HepG2 (cell line): ENCODE results near the gene CFAP99. TPM values are rescaled to one million over a fixed set of nuclear protein-coding genes. Genes with fewer than 3 reads are reported as not detected.

Experiments used
- BCL6 ChIP-seq: IDR thresholded peaks from 2 replicates; pipeline ENCODE4 v1.6.1; 2016; ENCODE audit warnings: missing genetic modification reagents, missing compliant biosample characterization
- GABPA ChIP-seq, 2 experiments: IDR thresholded peaks; 2 replicates each; pipeline ENCODE4 v1.6.1; 2011 to 2016; ENCODE audit warnings: low read depth in 2 of 2, low read length in 1 of 2, missing biosample characterization in 1 of 2, missing genetic modification characterization in 1 of 2
- GTF2F1 ChIP-seq: fragments of 150-350 bp; IDR thresholded peaks from 2 replicates; pipeline ENCODE4 v1.6.1; 2014; ENCODE audit warnings: low read length
- HNRNPH1 ChIP-seq: fragments of 200-400 bp; formaldehyde crosslinking; optimal IDR thresholded peaks from 2 replicates; pipeline ENCODE3; 2017; ENCODE audit warnings: mild to moderate bottlenecking, low read depth, low read length
- HNRNPUL1 ChIP-seq: fragments of 200-400 bp; formaldehyde crosslinking; IDR thresholded peaks from 2 replicates; pipeline ENCODE4 v1.6.1; 2017; ENCODE audit warnings: low read depth, mild to moderate bottlenecking, low read length, moderate library complexity
- LCORL ChIP-seq, 2 experiments: fragments of 450-650 bp in 1 of 2; sonication (generic) in 1 of 2; formaldehyde crosslinking in 1 of 2; IDR thresholded peaks; 2 replicates each; pipeline versions ENCODE4 v1.5.0 to v1.6.1; 2017 to 2020; ENCODE audit warnings: antibody characterized with exemption in 1 of 2, missing genetic modification reagents in 1 of 2
- MAFK ChIP-seq, 2 experiments: IDR thresholded peaks in 1 of 2; conservative IDR thresholded peaks in 1 of 2; 2 replicates each; pipeline ENCODE4 v1.6.1; 2011; ENCODE audit warnings: improper control_type of control experiment in 2 of 2, low read length in 2 of 2
- MBD4 ChIP-seq: IDR thresholded peaks from 2 replicates; pipeline ENCODE4 v1.6.1; 2012; ENCODE audit warnings: low read length, inconsistent platforms, borderline replicate concordance
- NFIC ChIP-seq: IDR thresholded peaks from 2 replicates; pipeline ENCODE4 v1.6.1; 2012; ENCODE audit warnings: mild to moderate bottlenecking, low read length, inconsistent platforms
- PHF5A ChIP-seq: IDR thresholded peaks from one replicate; pipeline ENCODE4 v1.6.1; 2018; ENCODE audit warnings: low read depth, missing genetic modification reagents; ENCODE audit not compliant: unreplicated experiment
- ZBTB8A ChIP-seq: sonication (generic); formaldehyde crosslinking; IDR thresholded peaks from 2 replicates; pipeline ENCODE4 v1.4.0; 2020; ENCODE audit warnings: mild to moderate bottlenecking, low read depth, missing genetic modification reagents, borderline replicate concordance
- ZNF333 ChIP-seq: sonication (generic); formaldehyde crosslinking; IDR thresholded peaks from 2 replicates; pipeline ENCODE4 v1.4.0; 2020; ENCODE audit warnings: mild to moderate bottlenecking, missing genetic modification reagents, borderline replicate concordance
- ZNF367 ChIP-seq: sonication (generic); formaldehyde crosslinking; IDR thresholded peaks from 2 replicates; pipeline ENCODE4 v1.4.0; 2020; ENCODE audit warnings: missing genetic modification reagents, borderline replicate concordance
- ZNF460 ChIP-seq: sonication (generic); formaldehyde crosslinking; IDR thresholded peaks from 2 replicates; pipeline ENCODE4 v1.5.1; 2020; ENCODE audit warnings: missing genetic modification reagents, mild to moderate bottlenecking, borderline replicate concordance
- ZNF501 ChIP-seq: sonication (generic); formaldehyde crosslinking; IDR thresholded peaks from 2 replicates; pipeline ENCODE4 v1.5.1; 2020; ENCODE audit warnings: mild to moderate bottlenecking, moderate library complexity, missing genetic modification reagents
- ZNF652 ChIP-seq: IDR thresholded peaks from 2 replicates; pipeline ENCODE4 v1.6.1; 2016; ENCODE audit warnings: low read depth, borderline replicate concordance
- ZNF883 ChIP-seq: sonication (generic); formaldehyde crosslinking; IDR thresholded peaks from 2 replicates; pipeline ENCODE4 v1.5.1; 2020; ENCODE audit warnings: mild to moderate bottlenecking, missing genetic modification reagents; ENCODE audit errors: not compliant biosample characterization
- polyA plus RNA-seq, 8 experiments: library from polyadenylated mRNA; depleted of rRNA in 3 of 8; stranded (reverse) in 7 of 8; unstranded in 1 of 8; fragments of >200 nt; fragmentation: Illumina TruSeq in 4 of 8; extraction: Trizol in 4 of 8; gene quantifications; 2 replicates each; pipeline versions ENCODE4 v1.2.1 to v1.2.3, GENCODE V29; 2011 to 2016; ENCODE audit warnings: low read depth in 4 of 8, missing spikeins in 1 of 8, mixed read lengths in 1 of 8; ENCODE audit not compliant: insufficient read depth in 1 of 8
- total RNA-seq, 5 experiments: library from RNA; depleted of rRNA; stranded (reverse); fragments of >200 nt; fragmentation: Illumina TruSeq; extraction: Trizol; gene quantifications; 2 replicates each; pipeline ENCODE4 v1.2.3, GENCODE V29; 2016; ENCODE audit warnings: low read depth in 1 of 5
- TF ChIP-seq, protein P1 (sequence below): sonication (generic); formaldehyde crosslinking; IDR thresholded peaks from 2 replicates; pipeline ENCODE4 v1.4.0; 2020; ENCODE audit warnings: mild to moderate bottlenecking, missing genetic modification reagents
- TF ChIP-seq, protein P2 (sequence below): sonication (generic); formaldehyde crosslinking; IDR thresholded peaks from 2 replicates; pipeline ENCODE4 v1.5.0; 2020; ENCODE audit warnings: missing genetic modification reagents, mild to moderate bottlenecking, borderline replicate concordance
- TF ChIP-seq, protein P3 (sequence below): sonication (generic); formaldehyde crosslinking; IDR thresholded peaks from 2 replicates; pipeline ENCODE4 v1.5.0; 2020; ENCODE audit warnings: mild to moderate bottlenecking, missing genetic modification reagents, borderline replicate concordance
- TF ChIP-seq, protein P4 (sequence below): sonication (generic); formaldehyde crosslinking; IDR thresholded peaks from 2 replicates; pipeline ENCODE4 v1.8.0; 2022; ENCODE audit warnings: mild to moderate bottlenecking, missing genetic modification reagents, moderate library complexity
- TF ChIP-seq, protein P5 (sequence below): sonication (generic); formaldehyde crosslinking; IDR thresholded peaks from 2 replicates; pipeline ENCODE4 v1.4.0; 2020; ENCODE audit warnings: missing genetic modification reagents

Gene CFAP99
- total and polyA plus RNA-seq, 2 of the 13 experiments (the other 11 are each of a cell fraction or from before 2014, with no cell fraction given) = not detected

DNA sequence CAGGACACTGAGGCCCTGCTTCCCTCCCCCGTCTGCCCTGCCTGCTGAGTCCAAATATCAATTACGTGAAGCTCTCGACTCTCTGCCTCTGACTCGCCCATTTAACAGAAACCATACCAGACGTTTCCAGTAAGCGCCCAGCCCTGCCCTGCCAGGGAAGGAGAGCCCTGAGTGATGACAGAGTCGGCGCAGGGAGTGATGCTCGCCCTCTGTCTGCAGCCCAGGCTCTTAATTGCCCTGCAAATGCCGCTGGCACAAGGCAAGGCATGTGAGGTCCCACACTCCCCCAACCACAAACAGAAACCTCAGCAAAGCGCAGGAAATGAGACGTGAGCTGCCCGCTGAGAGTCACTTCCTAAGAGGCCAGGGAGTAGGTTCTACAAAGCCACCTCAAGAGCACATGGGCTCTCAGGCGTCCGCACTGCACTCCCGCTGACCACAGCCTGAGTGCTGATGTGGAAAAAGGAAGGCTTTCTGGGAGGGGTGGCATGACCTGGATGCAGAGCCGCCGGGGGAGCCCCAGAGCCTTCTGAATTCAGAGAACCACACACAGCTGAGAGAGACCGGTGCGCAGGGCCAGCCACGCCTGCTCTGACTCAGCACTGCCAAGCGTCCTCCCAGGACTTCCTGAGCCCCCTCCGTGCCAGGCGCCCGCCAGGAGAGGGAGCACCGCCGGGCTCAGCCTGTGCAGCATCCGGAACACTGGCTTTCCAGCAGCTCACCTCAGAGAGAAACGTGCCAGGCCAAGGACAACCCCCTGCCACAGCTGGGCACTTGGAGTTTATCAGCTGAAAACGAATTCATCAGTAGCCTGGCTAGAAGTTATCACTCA is 5.7 kb upstream of the CFAP99 start (continued):
- TF ChIP-seq, protein P1, sequence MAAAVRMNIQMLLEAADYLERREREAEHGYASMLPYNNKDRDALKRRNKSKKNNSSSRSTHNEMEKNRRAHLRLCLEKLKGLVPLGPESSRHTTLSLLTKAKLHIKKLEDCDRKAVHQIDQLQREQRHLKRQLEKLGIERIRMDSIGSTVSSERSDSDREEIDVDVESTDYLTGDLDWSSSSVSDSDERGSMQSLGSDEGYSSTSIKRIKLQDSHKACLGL = no peak
- TF ChIP-seq ZNF367 (CRISPR knock-in tag) (no peak), ZNF333 (CRISPR knock-in tag) (no peak), GTF2F1 (no peak), HNRNPH1 (no peak), ZNF501 (CRISPR knock-in tag) (no peak), LCORL (IDR thresholded peaks at IDR 0.05) (no peak), LCORL (CRISPR knock-in tag; IDR thresholded peaks at IDR 0.05) (no peak), ZNF883 (CRISPR knock-in tag) (no peak), MAFK (conservative IDR thresholded peaks at IDR 0.05 in 1 of 2, IDR thresholded peaks at IDR 0.05 in 1 of 2; ENCODE audit: low read length in 2 of 2) (0 out of 4 replicates have a peak, but pooled peaks of 1 of the 2 experiments have one; percentile 46), ZNF460 (no peak), ZBTB8A (no peak), NFIC (no peak), HNRNPUL1 (no peak), MBD4 (no peak), PHF5A (CRISPR knock-in tag) (no peak), GABPA (IDR thresholded peaks at IDR 0.05; ENCODE audit: low read depth, low read length) (no peak), GABPA (CRISPR knock-in tag; IDR thresholded peaks at IDR 0.05; ENCODE audit: low read depth) (0 out of 2 replicates have a peak, but pooled peaks have one; percentile 30), BCL6 (no peak), ZNF652 (no peak)
- TF ChIP-seq, protein P2, sequence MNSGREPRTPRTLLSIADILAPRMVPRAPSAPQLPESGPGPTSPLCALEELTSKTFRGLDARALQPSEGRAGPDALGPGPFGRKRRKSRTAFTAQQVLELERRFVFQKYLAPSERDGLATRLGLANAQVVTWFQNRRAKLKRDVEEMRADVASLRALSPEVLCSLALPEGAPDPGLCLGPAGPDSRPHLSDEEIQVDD (CRISPR knock-in tag) = no peak
- TF ChIP-seq, protein P3, sequence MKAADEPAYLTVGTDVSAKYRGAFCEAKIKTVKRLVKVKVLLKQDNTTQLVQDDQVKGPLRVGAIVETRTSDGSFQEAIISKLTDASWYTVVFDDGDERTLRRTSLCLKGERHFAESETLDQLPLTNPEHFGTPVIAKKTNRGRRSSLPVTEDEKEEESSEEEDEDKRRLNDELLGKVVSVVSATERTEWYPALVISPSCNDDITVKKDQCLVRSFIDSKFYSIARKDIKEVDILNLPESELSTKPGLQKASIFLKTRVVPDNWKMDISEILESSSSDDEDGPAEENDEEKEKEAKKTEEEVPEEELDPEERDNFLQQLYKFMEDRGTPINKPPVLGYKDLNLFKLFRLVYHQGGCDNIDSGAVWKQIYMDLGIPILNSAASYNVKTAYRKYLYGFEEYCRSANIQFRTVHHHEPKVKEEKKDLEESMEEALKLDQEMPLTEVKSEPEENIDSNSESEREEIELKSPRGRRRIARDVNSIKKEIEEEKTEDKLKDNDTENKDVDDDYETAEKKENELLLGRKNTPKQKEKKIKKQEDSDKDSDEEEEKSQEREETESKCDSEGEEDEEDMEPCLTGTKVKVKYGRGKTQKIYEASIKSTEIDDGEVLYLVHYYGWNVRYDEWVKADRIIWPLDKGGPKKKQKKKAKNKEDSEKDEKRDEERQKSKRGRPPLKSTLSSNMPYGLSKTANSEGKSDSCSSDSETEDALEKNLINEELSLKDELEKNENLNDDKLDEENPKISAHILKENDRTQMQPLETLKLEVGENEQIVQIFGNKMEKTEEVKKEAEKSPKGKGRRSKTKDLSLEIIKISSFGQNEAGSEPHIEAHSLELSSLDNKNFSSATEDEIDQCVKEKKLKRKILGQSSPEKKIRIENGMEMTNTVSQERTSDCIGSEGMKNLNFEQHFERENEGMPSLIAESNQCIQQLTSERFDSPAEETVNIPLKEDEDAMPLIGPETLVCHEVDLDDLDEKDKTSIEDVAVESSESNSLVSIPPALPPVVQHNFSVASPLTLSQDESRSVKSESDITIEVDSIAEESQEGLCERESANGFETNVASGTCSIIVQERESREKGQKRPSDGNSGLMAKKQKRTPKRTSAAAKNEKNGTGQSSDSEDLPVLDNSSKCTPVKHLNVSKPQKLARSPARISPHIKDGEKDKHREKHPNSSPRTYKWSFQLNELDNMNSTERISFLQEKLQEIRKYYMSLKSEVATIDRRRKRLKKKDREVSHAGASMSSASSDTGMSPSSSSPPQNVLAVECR (CRISPR knock-in tag) = no peak
- TF ChIP-seq, protein P4, sequence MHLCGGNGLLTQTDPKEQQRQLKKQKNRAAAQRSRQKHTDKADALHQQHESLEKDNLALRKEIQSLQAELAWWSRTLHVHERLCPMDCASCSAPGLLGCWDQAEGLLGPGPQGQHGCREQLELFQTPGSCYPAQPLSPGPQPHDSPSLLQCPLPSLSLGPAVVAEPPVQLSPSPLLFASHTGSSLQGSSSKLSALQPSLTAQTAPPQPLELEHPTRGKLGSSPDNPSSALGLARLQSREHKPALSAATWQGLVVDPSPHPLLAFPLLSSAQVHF (CRISPR knock-in tag) = no peak
- TF ChIP-seq, protein P5, sequence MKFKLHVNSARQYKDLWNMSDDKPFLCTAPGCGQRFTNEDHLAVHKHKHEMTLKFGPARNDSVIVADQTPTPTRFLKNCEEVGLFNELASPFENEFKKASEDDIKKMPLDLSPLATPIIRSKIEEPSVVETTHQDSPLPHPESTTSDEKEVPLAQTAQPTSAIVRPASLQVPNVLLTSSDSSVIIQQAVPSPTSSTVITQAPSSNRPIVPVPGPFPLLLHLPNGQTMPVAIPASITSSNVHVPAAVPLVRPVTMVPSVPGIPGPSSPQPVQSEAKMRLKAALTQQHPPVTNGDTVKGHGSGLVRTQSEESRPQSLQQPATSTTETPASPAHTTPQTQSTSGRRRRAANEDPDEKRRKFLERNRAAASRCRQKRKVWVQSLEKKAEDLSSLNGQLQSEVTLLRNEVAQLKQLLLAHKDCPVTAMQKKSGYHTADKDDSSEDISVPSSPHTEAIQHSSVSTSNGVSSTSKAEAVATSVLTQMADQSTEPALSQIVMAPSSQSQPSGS (CRISPR knock-in tag) = no peak
